SK-N-MC (cell line): Measurements from ENCODE around the gene SF3A1.

Source experiments
- DNase-seq: peaks from one replicate; pipeline ENCODE4 v3.0.0-alpha.2; 2011; ENCODE audit warnings: low read depth, low spot score
- H3K27ac ChIP-seq: fragments of 200-600 bp; sonication (generic); 2 replicates; pipeline ENCODE4 v1.5.1; 2016; ENCODE audit warnings: mixed run types
- H3K36me3 ChIP-seq: fragments of 200-600 bp; sonication (generic); 2 replicates; pipeline ENCODE4 v1.6.1; 2017; ENCODE audit warnings: antibody characterized with exemption, low read length, mixed read lengths; ENCODE audit not compliant: insufficient read depth
- H3K4me3 ChIP-seq: fragments of 200-600 bp; sonication (generic); 2 replicates; pipeline ENCODE4 v1.5.1; 2016
- H3K9ac ChIP-seq: fragments of 200-600 bp; sonication (generic); 2 replicates; pipeline ENCODE4 v1.8.0; 2017; ENCODE audit warnings: mixed run types, mixed read lengths; ENCODE audit not compliant: insufficient read length
- H3K9me3 ChIP-seq: fragments of 200-600 bp; sonication (generic); 2 replicates; pipeline ENCODE4 v1.6.1; 2017; ENCODE audit warnings: low read depth, mild to moderate bottlenecking, antibody characterized with exemption, low read length, moderate library complexity, mixed read lengths
- EZH2 ChIP-seq: fragments of 200-600 bp; sonication (generic); IDR thresholded peaks from one replicate; pipeline ENCODE4 v1.6.1; 2017; ENCODE audit warnings: antibody characterized with exemption
- FOXP2 ChIP-seq: optimal IDR thresholded peaks from 2 replicates; pipeline ENCODE3; 2011; ENCODE audit warnings: mild to moderate bottlenecking, moderate library complexity; ENCODE audit not compliant: insufficient read depth; ENCODE audit errors: extremely low read length, control extremely low read depth
- POLR2AphosphoS5 ChIP-seq: IDR thresholded peaks from 2 replicates; pipeline ENCODE4 v1.6.1; 2012; ENCODE audit warnings: mild to moderate bottlenecking, low read depth, low read length, borderline replicate concordance

The SF3A1 gene

DNA sequence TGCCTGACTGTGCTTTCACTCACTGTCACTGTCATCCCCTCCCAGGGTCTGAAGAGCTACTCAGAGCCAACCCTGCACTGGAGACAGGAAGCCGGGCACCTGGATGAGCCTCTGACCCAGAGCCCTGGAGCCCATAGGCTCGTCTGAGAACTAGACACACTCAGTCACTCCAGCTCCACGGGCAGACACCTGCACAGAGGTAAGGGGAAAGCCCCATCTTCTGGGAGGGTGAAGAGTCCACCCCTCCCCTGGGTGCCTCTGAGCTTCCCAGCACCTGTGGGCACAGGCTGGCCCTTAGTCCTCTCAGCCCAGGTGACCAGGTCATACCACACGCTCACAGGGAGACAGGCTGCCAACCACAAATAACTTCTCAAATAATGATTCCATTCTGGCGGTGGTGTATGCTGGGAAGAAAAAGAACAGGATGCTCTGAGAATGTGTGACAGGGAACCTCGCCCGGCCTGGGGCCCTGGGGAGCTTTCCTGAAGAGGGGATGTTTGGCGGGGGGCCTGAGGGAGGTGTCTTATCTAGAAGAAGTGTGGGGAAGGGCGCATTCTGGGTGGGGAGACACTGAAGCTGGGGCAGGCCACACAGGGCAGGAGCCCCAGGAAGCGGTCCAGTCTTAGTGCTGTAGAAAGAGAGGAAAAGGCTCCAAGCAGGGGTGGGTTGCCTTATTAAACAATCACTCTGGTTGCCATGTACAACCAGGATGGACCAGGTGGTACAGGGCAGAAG is 5.4 kb upstream of the SF3A1 start:
- no peak overlapping the region for H3K27ac ChIP-seq
- H3K4me3 ChIP-seq: no peak overlapping the region
- DNase-seq: no peak
- H3K9ac ChIP-seq: no peak overlapping the region
- H3K9me3 ChIP-seq: no peaks in the 10 kb centered on the region
- H3K36me3 ChIP-seq: no peaks in the 10 kb centered on the region; the same call in 1 of the 2 replicates
- no peak for TF ChIP-seq EZH2
- no peak for TF ChIP-seq POLR2AphosphoS5
- TF ChIP-seq FOXP2: no peak

- H3K4me3 ChIP-seq: no peak overlapping the region
- DNase-seq: no peak
- TF ChIP-seq POLR2AphosphoS5 (no peak), FOXP2 (no peak), EZH2 (no peak)
- peaks cover 10% of the 10 kb centered on the region; the same call in 1 of the 2 replicates for H3K36me3 ChIP-seq
- no peak overlapping the region for H3K9ac ChIP-seq
- H3K27ac ChIP-seq: no peak overlapping the region
- no peaks in the 10 kb centered on the region for H3K9me3 ChIP-seq
Observed at GRCh38 chr22:30358541-30358940, 1.8 kb upstream of the SF3A1 start.

DNA sequence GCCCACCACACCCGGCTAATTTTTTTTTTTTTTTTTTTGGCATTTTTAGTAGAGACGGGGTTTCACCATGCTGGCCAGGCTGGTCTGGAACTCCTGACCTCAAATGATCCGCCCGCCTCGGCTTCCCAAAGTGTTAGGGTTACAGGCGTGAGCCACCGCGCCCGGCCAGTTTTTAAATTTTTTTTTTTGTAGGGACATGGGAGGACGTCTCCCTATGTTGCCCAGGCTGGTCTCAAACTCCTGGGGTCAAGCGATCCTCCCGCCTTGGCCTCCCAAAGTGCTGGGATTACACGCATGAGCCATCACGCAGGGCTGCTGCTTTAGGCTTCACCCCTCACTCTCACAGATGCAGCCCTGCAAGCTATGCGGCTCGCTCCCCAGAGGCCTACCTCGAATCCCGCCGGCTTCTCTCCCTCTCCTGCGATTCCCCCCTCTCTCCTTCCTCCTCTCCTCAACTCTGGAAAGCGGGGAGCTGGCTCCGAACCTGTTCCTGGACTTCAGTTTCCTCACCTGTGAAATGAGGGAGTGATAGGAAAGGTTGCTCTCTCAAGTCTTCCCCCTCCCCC is 1.0 kb upstream of the SF3A1 start:
- peak overlapping the region; percentile 94 for H3K9ac ChIP-seq
- DNase-seq: no peak
- no peak overlapping the region for H3K27ac ChIP-seq
- H3K36me3 ChIP-seq: peaks cover 15% of the 10 kb centered on the region
- no peaks in the 10 kb centered on the region for H3K9me3 ChIP-seq
- TF ChIP-seq POLR2AphosphoS5: no peak
- TF ChIP-seq EZH2: no peak
- no peak for TF ChIP-seq FOXP2
- H3K4me3 ChIP-seq: peak overlapping the region; percentile 86

DNA sequence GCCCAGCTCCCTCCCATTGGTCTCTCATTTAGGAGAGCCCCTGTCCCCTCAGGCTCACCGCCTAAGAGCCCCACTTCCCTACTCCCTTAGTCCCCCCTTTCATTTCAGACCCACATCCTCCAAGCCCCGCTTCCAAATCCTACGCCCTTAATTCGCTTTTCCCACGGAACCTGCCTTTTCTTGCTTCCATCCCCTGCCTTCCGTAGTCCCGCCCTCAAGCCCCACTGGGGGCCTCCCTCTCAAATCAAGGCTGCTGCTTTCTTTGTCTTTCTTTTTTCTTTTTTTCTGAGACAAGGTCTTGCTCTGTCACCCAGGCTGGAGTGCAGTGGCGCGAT is 509 bp upstream of the SF3A1 start:
- no peaks in the 10 kb centered on the region for H3K9me3 ChIP-seq
- no peak overlapping the region for H3K27ac ChIP-seq
- peak overlapping the region; percentile 94 for H3K9ac ChIP-seq
- TF ChIP-seq POLR2AphosphoS5 (no peak), EZH2 (no peak), FOXP2 (no peak)
- peaks cover 21% of the 10 kb centered on the region for H3K36me3 ChIP-seq
- H3K4me3 ChIP-seq: peak overlapping the region; percentile 86
- DNase-seq: no peak

GRCh38 chr22:30354644-30355043 is 2.0 kb downstream of the SF3A1 start:
- DNase-seq: no peak
- H3K9ac ChIP-seq: peak overlapping the region; percentile 26
- H3K27ac ChIP-seq: no peak overlapping the region
- TF ChIP-seq EZH2: no peak
- no peak for TF ChIP-seq POLR2AphosphoS5
- no peak for TF ChIP-seq FOXP2
- no peaks in the 10 kb centered on the region for H3K9me3 ChIP-seq
- H3K36me3 ChIP-seq: peaks cover 44% of the 10 kb centered on the region
- H3K4me3 ChIP-seq: no peak overlapping the region

DNA sequence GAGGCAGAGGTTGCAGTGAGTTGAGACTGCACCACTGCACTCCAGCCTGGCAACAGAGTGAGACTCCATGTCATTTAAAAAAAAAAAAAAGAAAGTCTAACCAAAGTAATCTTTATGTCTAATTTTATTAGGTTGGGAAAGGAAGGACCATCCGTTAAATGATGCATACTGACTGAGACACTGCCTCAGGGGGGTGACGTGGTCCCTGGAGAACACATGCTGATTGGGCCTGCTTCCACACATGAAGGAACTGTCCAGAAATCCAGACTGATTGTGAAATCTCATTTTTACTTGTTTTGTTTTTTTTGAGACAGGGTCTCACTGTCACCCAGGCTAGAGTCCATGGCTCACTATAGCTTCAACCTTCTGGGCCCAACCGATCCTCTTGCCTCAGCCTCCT is 5.5 kb downstream of the SF3A1 start:
- no peak for DNase-seq
- Histone ChIP-seq H3K4me3 (no peak overlapping the region), H3K27ac (no peak overlapping the region), H3K9ac (no peak overlapping the region), H3K36me3 (peaks cover 73% of the 10 kb centered on the region), H3K9me3 (no peaks in the 10 kb centered on the region)
- TF ChIP-seq POLR2AphosphoS5 (no peak), FOXP2 (no peak), EZH2 (no peak)

DNA sequence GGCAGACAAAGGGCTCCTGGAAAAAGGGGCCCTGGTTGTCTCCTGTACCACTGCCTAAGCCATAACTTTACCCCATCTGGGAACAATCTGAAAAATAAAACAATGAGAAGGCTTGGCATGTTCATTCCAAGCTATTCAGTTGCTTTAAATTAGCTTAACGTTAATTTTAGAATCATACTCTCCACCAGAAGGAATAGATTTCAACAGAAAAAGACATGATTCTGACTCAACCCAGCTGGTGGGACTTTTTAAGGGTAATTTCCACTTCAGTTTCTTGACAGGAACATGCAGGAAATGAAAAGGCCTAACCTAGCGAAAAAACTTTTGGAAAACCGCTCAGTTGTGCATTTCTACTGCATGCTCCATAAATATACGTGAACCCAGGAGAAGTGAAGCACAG is 7.9 kb downstream of the SF3A1 start:
- Histone ChIP-seq H3K36me3 (peaks cover 90% of the 10 kb centered on the region), H3K9me3 (no peaks in the 10 kb centered on the region), H3K9ac (no peak overlapping the region), H3K27ac (no peak overlapping the region), H3K4me3 (no peak overlapping the region)
- DNase-seq: no peak
- TF ChIP-seq EZH2 (no peak), FOXP2 (no peak), POLR2AphosphoS5 (no peak)

GRCh38 chr22:30348404-30348803 is 8.3 kb downstream of the SF3A1 start:
- DNase-seq: no peak
- H3K4me3 ChIP-seq: no peak overlapping the region
- H3K9me3 ChIP-seq: no peaks in the 10 kb centered on the region
- peaks cover 90% of the 10 kb centered on the region for H3K36me3 ChIP-seq
- H3K9ac ChIP-seq: no peak overlapping the region
- H3K27ac ChIP-seq: no peak overlapping the region
- TF ChIP-seq POLR2AphosphoS5 (no peak), FOXP2 (no peak), EZH2 (no peak)

- Histone ChIP-seq H3K36me3 (peaks cover 93% of the 10 kb centered on the region), H3K9me3 (no peaks in the 10 kb centered on the region), H3K4me3 (no peak overlapping the region), H3K9ac (no peak overlapping the region), H3K27ac (no peak overlapping the region)
- TF ChIP-seq FOXP2: no peak
- TF ChIP-seq POLR2AphosphoS5: no peak
- no peak for TF ChIP-seq EZH2
- no peak for DNase-seq
Observed at GRCh38 chr22:30347255-30347892, 9.3 kb downstream of the SF3A1 start.
